H9 (cell line): Measurements from ENCODE around the gene ADARB2. TPM values are rescaled to one million over a fixed set of nuclear protein-coding genes. Genes with fewer than 3 reads are reported as not detected.

Experiments used
- DNase-seq: peaks from one replicate; pipeline ENCODE4 v3.0.0-alpha.2; 2017
- H2AFZ ChIP-seq: one replicate; pipeline ENCODE4 v1.6.1; 2013; ENCODE audit warnings: mild to moderate bottlenecking, low read length, control low read depth, moderate library complexity
- H2AK5ac ChIP-seq: 2 replicates; pipeline ENCODE4 v1.6.1; 2013; ENCODE audit warnings: low read length, control low read depth, mixed read lengths; ENCODE audit not compliant: insufficient read length
- H2BK120ac ChIP-seq: one replicate; pipeline ENCODE4 v1.6.1; 2013; ENCODE audit warnings: low read depth, mild to moderate bottlenecking, low read length, control low read depth, inconsistent platforms; ENCODE audit not compliant: poor library complexity, severe bottlenecking
- H2BK12ac ChIP-seq: 2 replicates; pipeline ENCODE4 v1.6.1; 2013; ENCODE audit warnings: low read length, control low read depth, mixed read lengths, low read depth; ENCODE audit not compliant: insufficient read length
- H2BK15ac ChIP-seq: 2 replicates; pipeline ENCODE4 v1.6.1; 2013; ENCODE audit warnings: low read depth, low read length, control low read depth
- H2BK20ac ChIP-seq: one replicate; pipeline ENCODE4 v1.6.1; 2013; ENCODE audit warnings: low read depth, mild to moderate bottlenecking, low read length, control low read depth, inconsistent platforms; ENCODE audit not compliant: poor library complexity, severe bottlenecking
- H2BK5ac ChIP-seq: 2 replicates; pipeline ENCODE4 v1.6.1; 2013; ENCODE audit warnings: low read length, control low read depth, mixed read lengths; ENCODE audit not compliant: insufficient read length
- H3K14ac ChIP-seq: 2 replicates; pipeline ENCODE4 v1.6.1; 2013; ENCODE audit warnings: low read length, control low read depth; ENCODE audit not compliant: insufficient read depth
- H3K18ac ChIP-seq: 2 replicates; pipeline ENCODE4 v1.6.1; 2013; ENCODE audit warnings: low read depth, mild to moderate bottlenecking, mixed read lengths, low read length, control low read depth; ENCODE audit not compliant: insufficient read length
- H3K23ac ChIP-seq: 2 replicates; pipeline ENCODE4 v1.6.1; 2013; ENCODE audit warnings: low read length, control low read depth, mixed read lengths, low read depth; ENCODE audit not compliant: insufficient read length
- H3K23me2 ChIP-seq: 2 replicates; pipeline ENCODE4 v1.6.1; 2013; ENCODE audit warnings: low read depth, mild to moderate bottlenecking, mixed read lengths, low read length, control low read depth; ENCODE audit not compliant: insufficient read length, poor library complexity, severe bottlenecking
- H3K27ac ChIP-seq: 2 replicates; pipeline ENCODE4 v1.5.1; 2013; ENCODE audit warnings: low read length, control low read depth, mixed read lengths, low read depth; ENCODE audit not compliant: insufficient read length
- H3K27me3 ChIP-seq: 2 replicates; pipeline ENCODE4 v1.6.1; 2013; ENCODE audit warnings: low read length, control low read depth, inconsistent platforms; ENCODE audit not compliant: insufficient read depth
- H3K4ac ChIP-seq: 2 replicates; pipeline ENCODE4 v1.6.1; 2013; ENCODE audit warnings: low read depth, mild to moderate bottlenecking, control low read depth, inconsistent platforms, low read length, moderate library complexity
- H3K4me1 ChIP-seq: 2 replicates; pipeline ENCODE4 v1.6.1; 2013; ENCODE audit warnings: low read length, control low read depth, inconsistent platforms; ENCODE audit not compliant: insufficient read depth
- H3K4me2 ChIP-seq: 2 replicates; pipeline ENCODE4 v1.6.1; 2013; ENCODE audit warnings: low read length, control low read depth, mixed read lengths; ENCODE audit not compliant: insufficient read length, insufficient read depth
- H3K56ac ChIP-seq: 2 replicates; pipeline ENCODE4 v1.6.1; 2013; ENCODE audit warnings: low read depth, mild to moderate bottlenecking, mixed read lengths, low read length, control low read depth; ENCODE audit not compliant: insufficient read length
- H3K79me1 ChIP-seq: 2 replicates; pipeline ENCODE4 v1.6.1; 2013; ENCODE audit warnings: low read depth, mild to moderate bottlenecking, moderate library complexity, low read length, control low read depth, inconsistent platforms; ENCODE audit not compliant: insufficient read depth, poor library complexity, severe bottlenecking
- H3K79me2 ChIP-seq: 2 replicates; pipeline ENCODE4 v1.6.1; 2013; ENCODE audit warnings: low read length, control low read depth, inconsistent platforms; ENCODE audit not compliant: insufficient read depth
- H3K9ac ChIP-seq: 2 replicates; pipeline ENCODE4 v1.6.1; 2013; ENCODE audit warnings: low read length, control low read depth, mixed read lengths; ENCODE audit not compliant: insufficient read length; ENCODE audit errors: extremely low read depth
- H3K9me3 ChIP-seq: one replicate; pipeline ENCODE4 v1.6.1; 2013; ENCODE audit warnings: low read depth, low read length, inconsistent platforms; ENCODE audit not compliant: control insufficient read depth
- H3T11ph ChIP-seq: one replicate; pipeline ENCODE4 v1.6.1; 2013; ENCODE audit warnings: mild to moderate bottlenecking, low read length, control low read depth, inconsistent platforms
- H4K20me1 ChIP-seq: one replicate; pipeline ENCODE4 v1.6.1; 2013; ENCODE audit not compliant: control insufficient read depth, insufficient read length, insufficient read depth
- H4K5ac ChIP-seq: 2 replicates; pipeline ENCODE4 v1.6.1; 2013; ENCODE audit warnings: low read depth, mild to moderate bottlenecking, mixed read lengths, low read length, control low read depth; ENCODE audit not compliant: insufficient read length
- H4K8ac ChIP-seq: replicated peaks from 2 replicates; pipeline ENCODE4 v1.6.1; 2013; ENCODE audit warnings: low read length, control low read depth, mixed read lengths, low read depth; ENCODE audit not compliant: insufficient read length
- H4K91ac ChIP-seq: 2 replicates; pipeline ENCODE4 v1.6.1; 2013; ENCODE audit warnings: low read depth, mild to moderate bottlenecking, moderate library complexity, mixed read lengths, low read length, control low read depth; ENCODE audit not compliant: insufficient read length
- H3K27ac Mint-ChIP-seq, 3 experiments: 2 replicates in 2 of 3; 3 replicates in 1 of 3; pipeline ENCODE4 v1.8.0; 2020 to 2021; ENCODE audit warnings: mixed read lengths in 3 of 3, mild to moderate bottlenecking in 1 of 3, moderate library complexity in 1 of 3
- H3K27me3 Mint-ChIP-seq: 2 replicates; pipeline ENCODE4 v1.8.0; 2021; ENCODE audit warnings: low read depth, mild to moderate bottlenecking, moderate library complexity, mixed read lengths
- H3K36me3 Mint-ChIP-seq, 3 experiments: 2 replicates in 2 of 3; 3 replicates in 1 of 3; pipeline ENCODE4 v1.8.0; 2020 to 2021; ENCODE audit warnings: low read depth in 3 of 3, mixed read lengths in 3 of 3; ENCODE audit not compliant: insufficient read depth in 1 of 3
- H3K4me1 Mint-ChIP-seq, 2 experiments: 2 replicates each; pipeline ENCODE4 v1.8.0; 2020; ENCODE audit warnings: mixed read lengths in 2 of 2
- H3K4me3 Mint-ChIP-seq, 2 experiments: 2 replicates in 1 of 2; 3 replicates in 1 of 2; pipeline ENCODE4 v1.8.0; 2020 to 2021; ENCODE audit warnings: mild to moderate bottlenecking in 2 of 2, mixed read lengths in 2 of 2, moderate library complexity in 1 of 2
- H3K9me3 Mint-ChIP-seq, 2 experiments: 2 replicates in 1 of 2; 3 replicates in 1 of 2; pipeline ENCODE4 v1.8.0; 2020; ENCODE audit warnings: mild to moderate bottlenecking in 2 of 2, mixed read lengths in 2 of 2, moderate library complexity in 1 of 2
- CTCF ChIP-seq: fragments of 200-600 bp; sonication (generic); conservative IDR thresholded peaks from 3 replicates; pipeline ENCODE4 v1.8.0; 2021; ENCODE audit warnings: antibody characterized with exemption, mild to moderate bottlenecking
- WGBS: extraction: QIAGEN DNeasy Blood & Tissue Kit; methylation state at CpG from one replicate; pipeline ENCODE4 v1.1.7; 2013; ENCODE audit warnings: missing lambda C conversion rate, low lambda C conversion rate, mixed read lengths; ENCODE audit not compliant: insufficient read length; ENCODE audit errors: extremely low coverage; 5-methylcytosine and 5-hydroxymethylcytosine counted together
- total RNA-seq: library from RNA; stranded (reverse); gene quantifications from 2 replicates; pipeline ENCODE4 v1.2.1, GENCODE V29; 2021

ADARB2 gene
- total RNA-seq, 1 experiment from 2014 or later: 0.87 TPM

- Mint-ChIP-seq H3K27me3 (peaks cover 4% of the 10 kb centered on the region), H3K27ac (no peak overlapping the region), H3K9me3 (no peaks in the 10 kb centered on the region), H3K36me3 (no peaks in the 10 kb centered on the region), H3K4me3 (no peak overlapping the region), H3K4me1 (peaks cover 0 to 11% of the 10 kb centered on the region in 2 experiments; a peak in 2 of 4 replicates)
- Histone ChIP-seq H2BK20ac (no peak overlapping the region), H3K56ac (no peak overlapping the region), H4K91ac (no peak overlapping the region), H3K14ac (no peak overlapping the region), H4K5ac (no peak overlapping the region), H2BK15ac (no peak overlapping the region), H2BK5ac (no peak overlapping the region), H3K27ac (no peak overlapping the region), H2BK120ac (no peak overlapping the region), H2AFZ (no peak overlapping the region), H3K23me2 (no peaks in the 10 kb centered on the region), H3K9me3 (no peaks in the 10 kb centered on the region), H2AK5ac (no peak overlapping the region), H3K4ac (no peak overlapping the region), H3K4me1 (no peaks in the 10 kb centered on the region), H2BK12ac (no peak overlapping the region), H3K79me2 (no peaks in the 10 kb centered on the region), H4K8ac (no peak overlapping the region), H3K27me3 (no peaks in the 10 kb centered on the region), H3K23ac (no peak overlapping the region), H3K18ac (no peak overlapping the region), H3K4me2 (no peak overlapping the region), H3K9ac (no peak overlapping the region), H3T11ph (no peak overlapping the region), H4K20me1 (no peaks in the 10 kb centered on the region), H3K79me1 (no peaks in the 10 kb centered on the region)
- TF ChIP-seq CTCF: no peak
- WGBS: no CpG with 5 or more reads among the region's 4 CpGs
- no peak for DNase-seq
These were observed 566.1 kb downstream of the ADARB2 start for GRCh38 chr10:1171182-1171581.
